ENCODE measurements around the gene SOCS7.

SOCS7 gene

GRCh38 chr17:38369124-38369886 is 17.7 kb downstream of the SOCS7 start:
- DNase-seq: no peak

GRCh38 chr17:38379448-38379847 is 27.8 kb downstream of the SOCS7 start:
- DNase-seq: no peak

DNA sequence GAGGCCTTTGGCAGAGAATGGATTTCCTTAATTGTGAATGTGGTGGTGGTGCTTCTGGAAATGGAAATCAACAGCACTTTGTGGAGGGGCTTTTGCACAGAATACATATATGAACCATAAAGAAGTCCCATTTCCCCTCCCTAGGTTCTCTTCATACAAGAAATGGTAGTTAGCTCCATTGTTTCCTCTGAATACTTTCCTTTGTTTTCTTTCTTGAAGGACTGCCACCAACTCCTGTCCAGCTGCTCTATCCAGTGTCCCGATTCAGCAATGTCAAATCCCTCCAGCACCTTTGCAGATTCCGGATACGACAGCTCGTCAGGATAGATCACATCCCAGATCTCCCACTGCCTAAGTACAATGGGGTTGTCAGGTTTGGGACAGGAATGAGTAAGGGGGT is 43.4 kb downstream of the SOCS7 start:
- no peak for DNase-seq

DNA sequence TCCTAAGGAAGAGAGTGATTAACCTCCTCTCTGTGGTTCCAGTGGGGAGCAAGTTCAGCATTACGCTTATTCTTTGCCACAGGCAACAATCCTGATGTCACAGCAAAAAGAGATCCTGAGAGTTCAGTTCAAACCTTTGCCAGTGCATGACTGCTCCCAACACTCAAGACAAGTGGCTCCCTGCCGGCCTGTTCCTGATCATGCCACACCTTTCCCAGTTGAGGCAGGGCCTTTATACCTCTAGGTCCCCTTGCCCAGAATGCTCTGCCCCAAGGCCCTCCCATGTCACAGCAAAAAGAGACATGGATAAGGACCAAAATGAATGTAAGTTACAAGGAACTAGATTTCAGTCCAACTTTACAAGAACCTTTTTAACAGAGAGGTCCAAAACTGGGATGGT is 45.6 kb downstream of the SOCS7 start:
- DNase-seq: no peak

GRCh38 chr17:38400286-38400685 is 48.6 kb downstream of the SOCS7 start:
- no peak for DNase-seq

- DNase-seq: no peak
These were observed 49.8 kb downstream of the SOCS7 start for GRCh38 chr17:38401459-38401858.

DNA sequence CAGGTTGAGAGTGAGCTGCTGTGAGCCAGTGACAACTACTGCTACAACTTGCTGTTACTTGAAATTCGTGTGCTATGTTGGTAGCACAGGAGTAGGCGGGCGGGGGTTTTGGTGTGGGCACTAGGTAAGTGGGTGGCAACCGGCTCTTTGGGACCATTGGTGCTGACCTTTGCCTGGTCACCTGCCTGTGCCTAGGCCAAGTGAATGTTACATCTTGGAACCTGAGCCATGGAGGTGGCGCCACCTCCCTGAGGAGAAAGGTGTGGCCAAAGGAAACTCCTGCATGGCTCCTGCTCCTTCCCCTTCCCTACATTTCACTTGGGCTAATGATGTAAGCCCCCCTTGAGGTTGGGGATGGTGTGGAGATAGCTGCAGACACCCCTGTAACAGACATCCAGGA is 51.3 kb downstream of the SOCS7 start:
- no peak for DNase-seq

DNA sequence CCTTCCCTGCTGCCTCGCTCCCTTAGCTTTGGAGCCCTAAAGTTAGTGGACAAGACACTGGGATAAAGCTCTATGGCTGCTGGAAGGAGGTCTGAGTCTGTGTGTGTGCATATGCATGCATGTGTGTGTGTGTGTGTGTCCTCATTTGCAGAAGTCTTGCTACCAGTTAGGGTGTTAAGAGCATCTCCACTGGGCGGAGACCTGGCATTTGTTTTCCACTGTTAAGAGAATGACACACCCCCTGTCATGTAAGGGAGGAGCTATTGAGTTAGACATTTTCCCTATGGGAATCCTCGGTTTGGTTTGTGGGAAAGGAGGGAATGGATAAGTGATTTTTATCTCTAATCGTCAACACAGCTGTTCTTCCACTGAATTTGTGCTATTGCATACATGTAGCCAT is 51.8 kb downstream of the SOCS7 start:
- no peak for DNase-seq

DNA sequence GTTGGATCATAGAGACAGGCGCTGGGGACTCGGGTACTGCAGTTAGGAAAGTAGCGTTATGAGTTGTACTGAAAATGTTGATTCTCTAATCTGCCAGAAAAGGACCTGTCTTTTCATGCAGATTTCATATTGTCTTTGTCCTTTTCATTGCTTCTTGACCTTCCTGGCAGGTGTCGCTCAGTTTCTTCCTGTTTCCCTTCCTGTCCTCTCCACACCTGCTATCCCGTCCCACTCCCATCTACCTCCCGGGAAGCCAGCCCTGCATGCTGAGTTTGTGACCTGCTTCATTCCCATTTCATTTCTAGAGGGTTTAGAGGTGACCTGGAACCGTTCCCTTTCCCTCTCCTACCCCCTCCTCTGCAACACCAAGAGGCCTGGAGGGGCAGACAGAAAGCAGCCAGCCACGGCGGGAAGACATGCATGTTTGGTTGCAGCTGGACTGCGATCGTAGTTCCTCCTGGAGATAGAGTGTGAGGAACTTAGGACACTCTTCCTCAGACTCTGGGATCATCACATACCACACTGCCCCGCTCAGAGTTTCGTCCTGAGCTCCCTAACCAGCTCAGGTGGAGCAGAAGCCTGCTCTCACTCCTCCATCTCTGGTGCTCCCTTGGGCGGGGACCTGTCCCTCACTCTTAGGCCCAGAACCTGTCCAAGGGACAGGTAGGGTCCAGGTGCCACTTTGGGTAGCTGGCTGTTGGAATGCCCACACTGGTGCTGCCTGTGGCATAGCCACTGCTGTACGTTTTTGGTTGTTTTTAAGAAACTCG is 52.7 kb downstream of the SOCS7 start:
- no peak for DNase-seq

- no peak for DNase-seq
These were observed 54.0 kb downstream of the SOCS7 start for GRCh38 chr17:38405654-38406053.

DNA sequence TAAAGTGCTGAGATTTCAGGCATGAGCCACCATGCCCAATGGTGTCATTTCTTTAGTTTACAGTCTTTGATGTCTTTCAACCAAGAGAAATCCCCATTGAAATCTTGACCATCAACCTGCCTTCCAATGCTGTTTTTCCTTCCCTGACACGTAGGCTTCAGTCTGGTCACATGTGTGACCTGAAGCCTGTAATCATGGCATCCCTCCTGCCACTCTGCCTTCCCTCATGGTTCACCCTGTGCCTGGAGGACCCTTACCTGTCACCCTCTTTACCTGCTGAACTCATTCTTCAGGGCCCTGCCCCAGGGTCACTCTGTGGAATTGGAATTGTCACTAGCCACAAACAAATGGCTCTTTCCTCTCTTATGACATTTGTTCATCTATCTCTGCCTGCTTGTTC is 58.6 kb downstream of the SOCS7 start:
- no peak for DNase-seq

GRCh38 chr17:38415250-38416194 is 63.9 kb downstream of the SOCS7 start:
- no peak for DNase-seq

DNA sequence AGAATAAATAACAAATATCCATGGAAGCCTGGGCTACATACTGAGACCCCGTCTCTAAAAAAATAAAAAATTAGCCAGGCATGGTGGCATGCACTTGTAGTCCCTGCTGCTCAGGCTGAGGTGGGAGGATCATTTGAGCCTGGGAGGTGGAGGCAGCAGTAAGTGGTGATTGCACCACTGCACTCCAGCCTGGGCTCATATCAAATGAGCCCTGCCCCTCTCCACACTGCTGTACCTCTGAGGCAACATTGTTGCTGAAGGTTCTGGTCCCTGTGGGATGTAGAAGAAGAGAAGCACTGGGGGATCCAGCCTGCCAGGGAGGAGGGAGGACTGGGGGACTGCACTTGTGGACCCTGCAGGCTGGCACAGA is 65.2 kb downstream of the SOCS7 start:
- DNase-seq: no peak

- no peak for DNase-seq
These were observed 65.7 kb downstream of the SOCS7 start for GRCh38 chr17:38417210-38417951.

DNA sequence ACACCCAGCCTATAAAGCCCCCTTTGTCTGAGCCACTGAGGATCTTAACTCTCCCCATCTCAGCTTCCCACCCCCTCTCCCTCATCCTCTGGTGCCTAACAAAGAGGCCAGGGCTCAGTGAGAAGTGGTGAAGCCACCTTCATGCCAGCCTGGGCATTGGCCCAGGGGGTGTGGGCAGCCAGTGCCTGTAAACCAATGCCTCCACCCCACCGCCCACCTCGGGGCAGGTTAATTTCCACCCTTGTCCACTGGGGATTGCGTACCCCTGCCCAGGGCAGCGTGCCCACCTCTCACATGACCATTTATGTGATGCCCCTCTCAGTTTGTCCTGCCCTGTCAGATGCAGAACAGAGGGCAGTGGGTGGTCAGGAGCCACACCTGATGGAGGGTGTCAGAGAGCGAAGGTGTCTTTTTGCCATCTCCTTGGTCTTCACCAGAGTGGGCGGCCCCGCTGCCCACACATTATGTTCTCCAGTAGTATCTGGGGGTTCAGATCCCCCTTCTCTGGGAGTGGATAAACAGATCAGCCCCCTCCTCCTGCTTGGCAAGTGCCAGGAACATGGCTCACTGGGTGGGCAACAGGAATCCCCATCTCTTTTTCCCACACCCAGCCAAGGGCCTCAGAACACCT is 66.5 kb downstream of the SOCS7 start:
- DNase-seq: no peak

- DNase-seq: no peak
These were observed 67.3 kb downstream of the SOCS7 start for GRCh38 chr17:38418693-38419507.

GRCh38 chr17:38419508-38419981 is 67.9 kb downstream of the SOCS7 start:
- DNase-seq: no peak

- no peak for DNase-seq
These were observed 68.9 kb downstream of the SOCS7 start for GRCh38 chr17:38420518-38420917.

DNA sequence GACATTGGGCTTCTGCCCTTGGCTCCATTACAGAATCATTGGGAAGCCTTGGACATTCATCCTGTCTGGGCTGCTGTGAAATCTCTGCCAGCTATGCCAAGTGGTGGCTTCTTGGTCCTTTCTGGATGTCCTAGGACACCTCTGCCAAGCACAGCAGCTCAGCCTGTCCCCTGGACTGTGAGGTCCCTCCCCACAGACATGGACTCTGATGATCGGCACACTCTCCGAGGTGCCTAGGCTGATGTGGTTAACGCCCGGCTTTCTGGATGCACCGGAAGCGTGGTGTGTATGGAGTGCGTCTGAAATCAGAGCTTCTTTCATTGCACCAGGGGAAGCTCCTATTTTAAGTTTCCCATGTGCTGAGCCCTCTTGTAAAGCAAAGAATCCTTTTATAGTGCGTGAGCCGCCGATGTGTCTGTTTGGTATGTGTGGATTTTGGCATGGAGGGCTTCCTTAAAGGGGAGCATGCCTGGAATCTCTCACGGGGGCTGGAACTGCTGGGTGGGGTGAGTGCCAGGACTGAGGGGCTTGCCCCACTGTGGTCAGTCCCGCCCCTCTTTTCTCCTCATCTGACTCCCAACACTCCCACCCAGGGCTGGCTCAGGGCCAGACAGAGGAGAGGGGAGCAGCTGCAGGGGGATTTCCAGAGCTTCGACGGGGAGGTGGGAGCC is 69.7 kb downstream of the SOCS7 start:
- no peak for DNase-seq

Measured in KG1 (cell line).